ENCODE results near the gene ZC3H7B.

The ZC3H7B gene

DNA sequence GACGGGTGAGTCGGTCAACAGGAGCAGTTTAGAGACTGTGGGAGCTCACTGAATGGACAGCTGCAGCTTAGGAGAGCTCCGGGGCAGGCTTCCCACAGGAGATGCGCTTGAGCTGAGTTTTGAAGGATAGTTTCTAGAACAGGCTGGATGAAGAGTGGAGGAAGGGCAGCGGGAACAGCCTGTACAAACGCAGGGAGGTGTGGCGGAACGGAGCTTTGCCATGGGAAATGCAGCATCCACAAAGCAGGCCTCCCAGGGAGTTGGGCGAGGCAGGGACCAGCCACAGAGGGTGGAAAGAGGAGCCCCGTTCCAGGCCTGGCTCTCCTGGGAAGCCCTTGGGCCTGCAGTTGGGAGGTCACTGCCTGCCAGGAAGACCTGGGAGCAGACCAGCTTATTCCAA lies 53.7 kb downstream of the ZC3H7B start:
- DNase-seq (ENCODE audit: low read depth), result no peak

GRCh38 chr22:41355895-41356294 lies 54.6 kb downstream of the ZC3H7B start:
- no peak for DNase-seq (ENCODE audit: low read depth)

DNA sequence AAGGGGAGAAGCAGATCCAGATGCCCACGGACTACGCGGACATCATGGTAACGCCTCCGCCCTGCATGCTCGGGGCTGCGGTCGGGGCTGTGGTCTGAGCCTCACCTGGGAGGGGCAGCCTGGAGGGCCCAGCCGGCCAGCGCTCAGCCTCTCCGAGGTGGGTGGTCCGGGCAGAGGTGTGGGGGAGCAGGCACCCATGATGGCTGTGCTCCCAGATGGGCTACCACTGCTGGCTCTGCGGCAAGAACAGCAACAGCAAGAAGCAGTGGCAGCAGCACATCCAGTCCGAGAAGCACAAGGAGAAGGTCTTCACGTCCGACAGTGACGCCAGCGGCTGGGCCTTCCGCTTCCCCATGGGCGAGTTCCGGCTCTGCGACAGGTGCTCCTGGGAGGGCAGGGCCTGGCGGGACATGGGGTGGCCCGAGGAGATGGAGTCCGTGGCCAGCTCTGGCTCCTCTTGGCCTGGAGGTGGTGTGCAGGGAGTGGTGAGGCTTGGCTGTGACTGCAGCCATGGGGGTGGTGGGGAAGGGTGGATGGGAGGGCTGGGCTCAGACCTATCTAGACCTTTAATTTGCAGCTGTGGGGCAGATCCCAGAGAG lies 55.2 kb downstream of the ZC3H7B start:
- DNase-seq (ENCODE audit: low read depth), result no peak

GRCh38 chr22:41357191-41357590 lies 55.9 kb downstream of the ZC3H7B start:
- DNase-seq (ENCODE audit: low read depth), result no peak

- DNase-seq (ENCODE audit: low read depth), result no peak
Observed at GRCh38 chr22:41358927-41359326, 57.6 kb downstream of the ZC3H7B start.

GRCh38 chr22:41359376-41359775 lies 58.1 kb downstream of the ZC3H7B start:
- no peak for DNase-seq (ENCODE audit: low read depth)

- DNase-seq (ENCODE audit: low read depth), result no peak
Observed at GRCh38 chr22:41360126-41360525, 58.8 kb downstream of the ZC3H7B start.

DNA sequence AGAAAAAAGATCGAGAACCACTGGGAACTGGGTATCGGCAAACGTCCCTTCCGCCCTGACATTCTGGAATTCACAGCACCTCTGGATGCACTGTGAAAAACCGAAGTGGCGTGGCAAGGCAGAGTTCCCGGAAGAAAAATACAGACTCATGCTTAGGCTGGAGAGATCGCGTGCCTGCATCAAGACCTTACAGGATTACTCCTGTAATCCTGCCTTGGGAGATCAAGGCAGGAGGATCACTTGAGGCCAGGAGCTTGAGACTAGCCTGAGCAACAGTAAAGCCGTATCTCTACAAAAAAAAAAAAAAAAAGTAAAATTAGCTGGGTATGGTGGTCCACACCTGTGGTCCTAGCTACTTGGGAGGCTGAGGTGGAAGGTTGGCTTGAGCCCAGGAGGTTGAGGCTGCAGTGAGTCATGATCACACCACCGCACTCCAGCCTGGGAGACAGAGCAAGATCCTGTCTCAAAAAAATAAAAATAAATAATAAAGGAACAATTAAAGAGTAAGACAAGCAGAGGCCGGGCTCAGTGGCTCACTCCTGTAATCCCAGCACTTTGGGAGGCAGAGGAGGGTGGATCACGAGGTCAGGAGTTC lies 60.5 kb downstream of the ZC3H7B start:
- DNase-seq (ENCODE audit: low read depth), result no peak

GRCh38 chr22:41362615-41363014 lies 61.3 kb downstream of the ZC3H7B start:
- no peak for DNase-seq (ENCODE audit: low read depth)

DNA sequence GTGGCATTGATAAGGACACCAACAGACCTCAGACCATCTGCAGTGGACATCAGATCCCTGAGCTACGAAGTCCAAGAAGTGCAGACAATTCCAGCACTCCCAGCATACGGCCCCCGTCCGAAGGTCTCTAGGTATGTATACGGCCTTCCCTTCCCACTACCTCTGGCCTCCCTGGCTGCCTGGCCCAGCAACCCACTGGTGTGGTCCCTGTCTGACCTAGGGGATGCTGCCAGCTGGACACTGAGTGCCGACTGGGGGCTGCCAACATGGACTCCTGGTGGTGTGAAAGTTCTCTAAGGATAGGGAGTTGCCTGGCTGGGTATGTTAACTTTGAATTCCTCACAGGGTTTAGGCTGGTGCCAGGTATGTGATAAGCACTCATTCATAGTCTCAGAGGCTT lies 62.9 kb downstream of the ZC3H7B start:
- no peak for DNase-seq (ENCODE audit: low read depth)

DNA sequence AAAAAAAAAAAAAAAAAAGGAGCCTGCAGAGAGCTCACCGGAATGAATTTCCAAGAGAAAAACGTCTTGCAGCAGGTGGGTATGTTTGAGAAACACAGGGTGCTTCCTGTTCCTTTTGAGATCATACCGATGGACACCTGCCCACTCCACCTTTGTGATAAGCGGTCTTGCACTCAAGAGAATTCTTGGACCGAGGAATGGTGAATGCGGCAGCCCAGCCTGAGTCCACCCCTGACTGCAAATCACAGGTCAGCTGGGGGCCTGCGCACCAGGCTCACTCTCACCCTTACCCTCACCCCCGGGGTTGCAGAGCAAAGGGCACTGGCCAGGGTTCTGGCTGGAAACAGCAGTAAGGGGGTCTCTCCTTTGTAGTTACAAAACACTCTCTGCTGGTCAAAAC lies 63.6 kb downstream of the ZC3H7B start:
- no peak for DNase-seq (ENCODE audit: low read depth)

DNA sequence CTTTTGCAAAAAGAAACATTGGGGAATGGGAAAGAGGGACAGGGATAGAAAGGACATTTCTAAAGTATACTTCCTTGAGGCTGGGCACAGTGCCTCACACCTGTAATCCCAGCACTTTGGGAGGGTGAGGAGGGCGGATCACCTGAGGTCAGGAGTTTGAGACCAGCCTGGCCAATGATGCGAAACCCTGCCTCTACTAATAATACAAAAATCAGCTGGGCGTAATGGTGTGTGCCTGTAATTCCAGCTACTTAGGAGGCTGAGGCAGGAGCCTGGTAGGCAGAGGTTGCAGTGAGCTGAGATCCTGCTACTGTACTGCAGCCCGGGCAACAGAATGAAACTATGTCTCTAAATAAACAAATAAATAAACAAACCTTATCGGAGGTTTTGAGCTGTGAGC lies 64.1 kb downstream of the ZC3H7B start:
- DNase-seq (ENCODE audit: low read depth), result no peak

DNA sequence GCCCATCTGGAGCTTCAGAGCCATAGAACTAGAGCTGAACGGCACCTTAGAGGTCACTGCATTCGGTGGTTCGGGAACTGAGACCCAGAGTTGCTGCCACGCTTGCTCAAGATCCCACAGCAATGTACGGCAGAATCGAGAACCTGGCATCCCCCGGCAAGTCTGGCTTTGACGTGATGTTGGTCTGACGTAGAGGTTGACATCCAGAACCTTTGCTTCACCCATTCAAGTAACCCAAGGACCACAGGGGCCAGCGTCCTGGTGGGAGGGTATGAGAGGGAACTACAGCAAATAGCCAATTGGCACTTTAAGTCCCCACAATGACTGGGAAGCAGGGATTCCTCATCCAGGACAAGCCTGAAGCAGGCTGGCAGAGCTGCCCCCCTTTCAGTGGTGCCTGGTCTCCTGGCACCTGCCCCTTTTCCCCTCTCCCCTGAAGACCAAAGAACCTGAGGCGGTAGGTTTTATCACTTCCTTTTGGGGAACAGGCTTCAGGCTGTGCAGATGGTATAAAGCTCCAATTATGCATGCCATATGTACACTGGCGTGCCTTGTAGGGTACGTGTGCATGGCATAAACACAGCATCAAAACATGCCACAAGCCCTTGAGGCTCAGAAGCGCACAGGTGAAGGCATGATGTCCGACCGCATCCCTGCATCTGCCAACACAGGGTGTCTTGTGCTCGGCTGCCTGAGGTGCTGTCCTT lies 65.2 kb downstream of the ZC3H7B start:
- DNase-seq (ENCODE audit: low read depth), result peak; percentile 29

- peak; percentile 91 for DNase-seq (ENCODE audit: low read depth)
Observed at GRCh38 chr22:41367039-41367679, 65.8 kb downstream of the ZC3H7B start.

- no peak for DNase-seq (ENCODE audit: low read depth)
Observed at GRCh38 chr22:41367680-41368542, 66.6 kb downstream of the ZC3H7B start.

- no peak for DNase-seq (ENCODE audit: low read depth)
Observed at GRCh38 chr22:41368543-41369423, 67.5 kb downstream of the ZC3H7B start.

DNA sequence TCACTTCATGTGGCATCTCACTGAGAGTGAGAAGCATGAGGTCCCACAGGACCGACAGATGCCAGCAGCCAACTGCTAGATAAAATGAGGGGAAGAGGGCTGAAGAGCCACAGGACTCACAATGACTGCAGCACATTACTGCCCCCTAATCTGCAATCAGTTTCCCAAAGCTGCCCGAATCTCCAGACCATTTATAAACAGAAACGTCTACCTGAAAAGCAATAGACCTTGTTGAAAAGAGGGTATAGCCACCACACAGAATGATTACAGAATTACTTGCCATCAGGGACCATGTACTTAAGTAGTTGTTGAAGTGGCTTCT lies 68.1 kb downstream of the ZC3H7B start:
- no peak for DNase-seq (ENCODE audit: low read depth)

DNA sequence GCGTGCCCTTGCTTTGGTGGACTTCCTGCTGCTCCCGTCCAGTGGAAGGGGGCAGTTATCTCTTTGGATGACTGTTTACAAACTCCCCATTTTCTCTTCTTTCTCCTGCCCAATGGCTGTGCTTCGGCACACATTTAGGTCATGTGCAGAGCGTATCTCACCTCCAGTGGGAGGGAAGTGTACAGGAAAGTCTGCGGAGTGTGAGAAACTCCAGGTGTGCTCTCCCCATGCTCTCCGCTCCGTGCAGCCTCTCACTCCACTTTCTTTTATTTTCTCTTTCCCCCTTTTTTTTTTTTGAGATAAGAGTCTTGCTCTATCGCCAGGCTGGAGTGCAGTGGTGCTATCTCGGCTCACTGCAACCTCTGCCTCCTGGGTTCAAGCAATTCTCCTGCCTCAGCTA lies 68.5 kb downstream of the ZC3H7B start:
- no peak for DNase-seq (ENCODE audit: low read depth)

DNA sequence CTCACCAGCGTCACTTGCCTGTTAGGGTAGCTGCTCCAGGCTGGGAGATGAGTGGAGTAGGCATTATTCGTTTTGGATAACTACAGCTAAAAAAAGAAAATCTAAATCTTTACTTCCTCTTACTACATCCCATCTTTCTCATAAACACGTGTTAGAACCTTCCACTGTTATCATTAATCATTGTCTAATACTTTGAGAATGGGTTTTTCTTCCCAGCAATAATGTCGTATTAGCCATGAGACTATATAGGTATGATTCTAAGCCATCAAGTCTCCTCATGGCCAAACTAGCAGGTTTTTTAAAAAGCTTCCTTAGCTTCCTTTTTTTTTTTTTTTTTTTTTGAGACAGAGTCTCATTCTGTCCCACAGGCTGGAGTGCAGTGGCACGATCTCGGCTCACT lies 76.5 kb downstream of the ZC3H7B start:
- DNase-seq (ENCODE audit: low read depth), result no peak

- DNase-seq (ENCODE audit: low read depth), result peak; percentile 93
Observed at GRCh38 chr22:41380993-41381328, 79.6 kb downstream of the ZC3H7B start.

DNA sequence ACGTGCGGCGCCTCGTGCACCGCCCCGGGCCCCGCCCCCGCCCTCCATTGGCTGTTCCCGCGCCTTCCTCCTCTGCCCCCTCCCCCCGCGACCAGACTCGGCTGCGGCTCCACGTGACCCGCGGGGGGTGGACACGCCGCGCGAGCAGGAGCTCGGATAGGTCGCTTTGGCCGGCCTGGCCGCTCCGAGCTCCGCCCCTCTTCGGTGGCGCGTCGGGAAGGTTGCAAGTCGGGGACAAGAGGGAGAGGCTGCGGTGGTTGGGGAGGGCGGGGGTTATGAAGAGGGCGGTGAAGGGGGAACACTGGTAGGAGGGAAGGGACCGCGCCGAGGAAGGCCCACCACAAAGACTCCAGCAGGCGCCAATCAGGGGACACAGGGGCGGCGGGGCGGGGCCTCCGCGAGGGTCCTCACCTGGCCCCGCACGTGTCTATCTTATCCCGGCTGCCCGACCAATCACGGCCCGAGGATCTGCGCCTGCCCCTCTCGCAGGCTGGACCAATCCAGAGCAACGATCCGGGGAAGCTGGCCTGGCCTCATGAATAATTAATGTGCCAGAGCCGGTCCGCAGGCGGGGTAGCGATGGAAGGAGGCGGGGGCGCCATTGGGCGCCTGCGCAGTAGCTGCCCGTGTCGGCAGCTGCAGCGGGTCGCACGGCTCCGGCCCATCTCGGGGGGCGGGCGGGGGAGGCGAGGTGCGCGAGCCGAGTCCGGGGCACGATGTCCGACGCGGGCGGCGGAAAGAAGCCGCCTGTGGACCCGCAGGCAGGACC lies 80.2 kb downstream of the ZC3H7B start, which contains the start of gene TEF:
TEF (plus strand) TSS at position 614 of the 769 bp plus-strand sequence; CDS start at position 717, 103 bp downstream.
- peak; percentile 99 for DNase-seq (ENCODE audit: low read depth)
